GM19328 (cell line): ENCODE measurements around the gene CSTF3.
A peak's percentile ranks its signal among the peaks of the same experiment; 100 is the strongest.

ENCODE experiments used
- ATAC-seq: cut with Tn5 transposase; IDR thresholded peaks from one replicate; pipeline ENCODE4 v1.9.1; 2021; ENCODE audit warnings: mild to moderate bottlenecking, moderate library complexity; ENCODE audit not compliant: unreplicated experiment

CSTF3 gene

DNA sequence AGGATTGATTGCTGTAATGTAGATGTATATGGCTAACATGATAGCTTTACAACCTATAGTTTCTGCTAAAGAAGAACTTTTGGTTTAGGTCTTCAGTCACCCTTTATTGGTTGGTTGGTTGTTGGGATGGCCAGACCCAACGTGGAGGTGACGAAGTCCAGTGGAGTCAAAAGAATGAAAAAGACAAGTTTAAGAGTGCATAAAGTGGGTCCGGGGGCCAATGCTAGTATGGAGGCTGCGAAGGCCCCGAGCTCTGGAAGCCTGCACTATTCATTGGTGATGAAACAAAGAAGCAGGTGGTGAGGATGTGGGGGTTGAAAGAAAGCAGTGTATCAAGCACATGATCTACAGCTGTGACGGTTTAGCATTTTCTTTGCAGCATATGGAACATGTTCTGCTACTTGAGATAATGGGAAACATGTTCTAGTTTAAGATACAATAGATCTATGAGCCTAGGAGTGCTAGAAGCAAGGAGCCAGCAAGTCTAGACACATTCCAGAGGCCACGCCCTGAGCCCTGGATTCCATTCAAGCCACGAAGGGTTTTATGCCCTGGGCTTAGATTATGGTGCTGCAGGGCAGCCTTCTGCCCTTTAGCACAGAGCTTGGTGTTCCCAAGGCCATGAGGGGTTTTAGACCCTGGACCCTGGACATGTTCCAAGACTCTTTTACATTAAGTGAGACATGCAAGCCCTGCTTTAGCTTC, 115.6 kb downstream of the CSTF3 start:
- no peak for ATAC-seq

DNA sequence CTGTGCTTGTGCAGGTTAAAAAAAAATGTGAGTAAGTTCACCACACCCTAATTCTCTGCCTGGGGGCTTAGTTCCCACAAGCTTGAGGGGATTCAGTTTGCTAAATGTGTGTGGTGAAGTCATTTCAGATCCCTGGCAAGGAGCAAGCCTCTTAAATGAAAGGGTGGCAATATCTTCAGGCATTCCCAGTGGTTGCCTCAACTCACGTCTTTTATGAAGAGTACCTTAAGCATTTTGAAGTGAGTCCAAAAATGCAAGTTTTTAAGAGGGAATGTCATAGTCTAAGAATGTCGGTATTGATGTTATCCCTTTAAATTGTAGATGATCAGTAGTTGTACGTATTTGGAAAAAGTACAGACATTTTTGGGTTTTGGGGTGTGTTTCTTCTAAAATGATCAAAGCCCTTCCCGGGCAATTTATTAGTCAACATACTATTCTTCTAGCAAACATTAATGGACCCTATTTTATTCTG, 117.0 kb downstream of the CSTF3 start:
- ATAC-seq: no peak

DNA sequence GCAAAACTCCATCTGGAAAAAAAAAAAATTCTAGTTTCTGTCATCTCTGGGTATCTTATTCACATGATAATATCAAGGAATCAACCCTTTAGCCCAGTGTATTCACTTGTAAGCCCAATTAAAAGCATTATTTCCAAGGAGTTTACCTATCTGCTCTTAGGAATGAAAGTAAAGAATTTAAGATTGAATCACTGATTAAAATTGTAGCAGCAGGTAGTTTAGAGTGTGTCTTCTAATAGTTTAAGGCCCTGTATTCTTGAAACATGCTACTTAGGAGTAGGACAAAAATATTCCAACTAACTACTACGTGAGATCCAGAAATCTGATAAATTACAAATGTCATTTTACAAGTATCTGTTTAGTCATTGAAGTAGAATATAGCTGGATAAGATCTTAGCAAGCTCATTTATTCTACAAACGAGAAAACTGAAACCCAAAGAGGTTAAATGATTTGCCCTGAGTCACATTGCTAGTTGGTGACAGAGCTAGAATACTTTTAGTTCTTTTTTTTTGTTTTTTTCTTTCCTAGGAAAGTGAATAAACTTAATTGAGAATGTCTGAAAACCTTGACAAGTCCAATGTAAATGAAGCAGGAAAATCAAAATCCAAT, 118.0 kb downstream of the CSTF3 start:
- no peak for ATAC-seq

DNA sequence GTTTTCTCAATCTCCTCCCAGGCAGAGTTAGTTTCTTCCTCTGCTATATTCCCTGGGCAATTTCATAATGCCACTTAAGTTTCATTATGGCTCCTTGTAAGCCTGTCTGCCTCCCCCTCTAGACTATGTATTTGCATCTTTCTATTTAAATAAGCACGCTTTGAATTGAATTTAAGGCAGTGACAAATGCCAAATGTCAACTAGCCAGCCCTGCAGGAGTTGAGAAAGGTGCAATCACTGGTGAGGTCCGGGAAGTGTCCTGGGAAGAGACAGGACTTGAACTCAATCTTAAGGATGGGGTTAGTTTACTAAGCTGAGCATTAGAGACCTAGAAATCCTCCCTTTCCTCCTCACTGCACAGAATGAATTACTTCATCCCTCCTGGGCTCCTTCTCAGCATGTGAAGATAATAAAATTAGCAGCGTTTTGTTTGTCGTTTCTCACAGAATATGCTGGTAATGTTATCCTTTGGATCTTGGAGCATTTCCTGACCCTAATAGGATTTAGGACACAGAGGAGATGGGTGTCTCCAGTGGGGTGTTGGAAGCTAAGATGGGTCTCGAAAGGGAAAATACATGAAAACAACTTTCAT, 120.3 kb downstream of the CSTF3 start:
- no peak for ATAC-seq

DNA sequence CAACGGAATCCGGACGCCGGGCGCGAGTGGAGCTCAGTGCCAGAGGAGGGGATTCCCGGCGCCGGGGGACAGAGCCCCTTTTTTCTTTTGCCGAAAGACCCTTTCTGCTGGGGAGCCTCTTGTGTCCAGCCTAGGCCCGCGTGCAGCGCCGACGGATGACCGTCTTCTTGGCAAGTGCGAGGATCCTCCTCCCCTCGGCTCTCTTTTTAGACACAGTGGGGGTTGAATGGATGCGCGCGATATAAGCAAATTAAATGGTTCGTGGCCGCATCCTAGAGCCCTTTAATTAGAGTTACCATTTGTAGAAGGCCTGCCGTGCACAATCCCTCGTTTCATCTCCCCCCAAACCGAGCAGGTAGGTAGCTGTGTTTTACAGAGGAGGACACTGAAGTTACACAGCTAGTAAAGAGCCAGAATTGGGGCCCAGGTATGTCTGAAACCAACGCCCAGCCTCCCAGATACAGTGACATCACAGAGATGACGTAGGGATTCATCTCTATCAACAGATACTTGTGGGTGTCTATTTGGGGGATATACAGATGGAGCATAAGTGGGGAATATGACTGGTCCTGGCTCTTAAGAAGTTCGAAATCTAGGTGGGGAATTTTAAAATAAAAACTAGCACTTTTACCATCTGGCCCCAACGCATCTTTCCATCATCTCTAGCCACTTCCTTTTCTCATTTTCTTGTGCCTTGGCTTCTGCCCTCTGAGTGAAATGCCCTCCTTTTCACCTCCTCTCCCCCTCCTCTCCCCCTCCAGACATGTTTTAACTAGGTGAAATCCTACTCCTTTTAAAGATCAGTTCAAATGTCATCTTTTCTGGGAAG, 121.0 kb downstream of the CSTF3 start:
- peak; percentile 8 for ATAC-seq

DNA sequence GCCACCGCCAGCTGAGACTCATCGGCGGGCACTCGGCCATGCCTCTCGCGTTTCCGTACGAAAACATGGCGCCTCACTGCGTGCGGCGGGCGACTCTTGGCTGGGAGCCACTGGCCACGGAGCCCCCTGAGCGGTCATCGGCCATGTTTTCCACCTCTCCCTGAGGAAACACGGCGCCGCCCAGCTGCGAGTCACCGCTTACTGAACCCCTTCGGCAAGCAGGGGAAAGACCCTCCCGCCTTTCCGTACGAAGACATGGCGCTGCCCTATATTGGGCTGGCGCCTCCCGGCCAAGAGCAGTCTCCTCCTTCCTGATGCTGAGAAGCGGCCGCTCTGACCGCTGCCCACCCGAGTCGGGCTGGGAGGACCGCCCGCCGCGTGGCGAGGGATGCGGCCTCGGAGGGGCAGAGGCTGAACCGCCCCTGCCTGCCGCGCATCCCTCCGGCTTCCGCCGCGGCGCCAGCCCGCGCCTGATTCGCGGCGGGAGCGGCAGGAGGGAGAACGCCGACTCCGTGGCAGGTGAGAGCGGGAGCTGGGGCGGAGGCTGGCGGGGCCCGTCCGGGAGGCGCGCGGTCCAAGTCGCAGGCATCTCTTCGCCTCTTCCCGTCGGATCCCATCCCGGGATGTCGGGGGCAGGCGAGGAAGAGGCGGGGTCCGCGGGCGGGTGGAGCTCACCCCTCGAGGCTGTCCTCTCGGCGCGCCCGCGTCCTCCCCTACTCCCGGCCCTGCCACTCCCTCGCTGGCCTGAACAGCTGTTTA, 121.8 kb downstream of the CSTF3 start, which contains the start of gene TCP11L1:
TSS of gene TCP11L1 (plus strand) at position 299 of the 759 bp plus-strand sequence. CDS start 4,202 bp downstream, outside the sequence.
- ATAC-seq: peak; percentile 71

DNA sequence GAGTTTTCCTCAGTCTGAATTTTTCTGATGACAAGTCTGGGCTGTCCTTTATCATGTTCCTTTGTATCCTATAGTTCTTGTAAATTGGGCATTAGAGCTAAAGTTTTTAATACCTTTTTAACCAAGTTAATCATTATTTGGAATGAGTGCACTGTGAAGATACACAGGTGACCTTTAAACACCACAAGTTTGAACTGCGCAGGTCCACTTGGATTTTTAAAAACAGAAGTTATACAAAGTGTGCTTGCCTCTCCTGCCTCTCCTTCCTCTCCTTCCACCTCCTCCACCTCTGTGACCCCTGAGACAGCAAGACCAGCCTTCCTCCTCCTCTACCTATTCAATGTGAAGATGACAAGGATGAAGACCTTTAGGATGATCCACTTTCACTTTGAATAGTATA, 126.3 kb downstream of the CSTF3 start:
- ATAC-seq: no peak
